K562 (cell line): Measurements from ENCODE around the gene SPIRE1. TPM values are rescaled to one million over a fixed set of nuclear protein-coding genes. Genes with fewer than 3 reads are reported as not detected.

Experiments used
- ATAC-seq: fragments of 200-7000 bp; cut with Tn5 transposase; 3 replicates; pipeline ENCODE4 v1.9.1; 2020; ENCODE audit warnings: moderate library complexity
- BruUV-seq: library from RNA; stranded (reverse); fragments of 400-500 nt; replicated peaks from 2 replicates; lab custom pipeline; 2021; lab: Mats Ljungman, UMichigan
- CTCF ChIA-PET: fragments of 300-600 bp; formaldehyde crosslinking; extraction: SDS; loops from one replicate; lab custom pipeline; 2021; ENCODE audit warnings: low intra/inter-chr PET ratio; lab: Yijun Ruan, JAX
- POLR2A ChIA-PET: fragments of 300-600, 350-650 bp; sonication (Branson Sonifier 250); formaldehyde crosslinking; extraction: SDS; loops from one replicate; lab custom pipeline; 2021; ENCODE audit warnings: antibody characterized with exemption, inconsistent platforms; lab: Yijun Ruan, JAX
- DNase-seq, 4 experiments: peaks; one replicate each; pipeline versions ENCODE4 v3.0.0 to v3.0.0-alpha.2; 2011 to 2018; ENCODE audit warnings: low spot score in 3 of 4, mixed read lengths in 3 of 4; ENCODE audit errors: extremely low read depth in 1 of 4
- FAIRE-seq: peaks from 2 replicates; lab custom pipeline; 2011; peaks lifted over from hg19 to GRCh38; lab: Jason Lieb, UNC
- H2AFZ ChIP-seq: 2 replicates; pipeline ENCODE4 v1.6.0; 2011; ENCODE audit warnings: low read depth, low read length, control low read depth, inconsistent platforms
- H3K27ac ChIP-seq: fragments of 200-600 bp; 3 replicates; pipeline ENCODE4 v1.8.0; 2011; ENCODE audit warnings: low read depth, mild to moderate bottlenecking, control low read depth, inconsistent platforms, low read length, moderate library complexity, mixed read lengths; ENCODE audit errors: extremely low read depth
- H3K27me3 ChIP-seq, 2 experiments: fragments of 300-600 bp in 1 of 2; 2 replicates in 1 of 2; 3 replicates in 1 of 2; pipeline versions ENCODE4 v1.6.0 to v1.8.0; 2011; ENCODE audit warnings: inconsistent platforms in 2 of 2, low read length in 2 of 2, mild to moderate bottlenecking in 1 of 2, mixed read lengths in 1 of 2, moderate library complexity in 1 of 2; ENCODE audit not compliant: control insufficient read depth in 2 of 2, insufficient read depth in 2 of 2
- H3K36me3 ChIP-seq: fragments of 300-600 bp; 3 replicates; pipeline ENCODE4 v1.8.0; 2011; ENCODE audit warnings: mild to moderate bottlenecking, low read length, inconsistent platforms; ENCODE audit not compliant: control insufficient read depth, insufficient read depth
- H3K4me1 ChIP-seq, 2 experiments: fragments of 200-600 bp in 1 of 2; replicated peaks in 1 of 2; 2 replicates in 1 of 2; 3 replicates in 1 of 2; pipeline versions ENCODE4 v1.5.1 to v1.8.0; 2011; ENCODE audit warnings: inconsistent platforms in 2 of 2, low read length in 2 of 2, mild to moderate bottlenecking in 1 of 2, mixed read lengths in 1 of 2, moderate library complexity in 1 of 2; ENCODE audit not compliant: control insufficient read depth in 2 of 2, insufficient read depth in 2 of 2
- H3K4me2 ChIP-seq: 2 replicates; pipeline ENCODE4 v1.6.1; 2011; ENCODE audit warnings: low read length, control low read depth, inconsistent platforms, mixed read lengths; ENCODE audit not compliant: insufficient read depth
- H3K4me3 ChIP-seq: fragments of 200-600 bp; sonication (generic), shearing (Covaris generic); 2 replicates; pipeline ENCODE4 v1.5.1; 2016; ENCODE audit warnings: control low read depth, inconsistent platforms
- H3K79me2 ChIP-seq: fragments of 200-600 bp; 3 replicates; pipeline ENCODE4 v1.8.0; 2011; ENCODE audit warnings: low read length, inconsistent platforms; ENCODE audit not compliant: control insufficient read depth, insufficient read depth
- H3K9ac ChIP-seq, 2 experiments: 2 replicates each; pipeline versions ENCODE4 v1.6.0 to v1.6.1; 2011; ENCODE audit warnings: low read depth in 2 of 2, low read length in 2 of 2, control low read depth in 1 of 2, inconsistent platforms in 1 of 2, mild to moderate bottlenecking in 1 of 2, mixed read lengths in 1 of 2; ENCODE audit not compliant: insufficient read depth in 1 of 2
- H3K9me1 ChIP-seq: one replicate; pipeline ENCODE4 v1.6.0; 2011; ENCODE audit warnings: inconsistent platforms, mild to moderate bottlenecking, low read length, moderate library complexity; ENCODE audit not compliant: control insufficient read depth, insufficient read depth
- H3K9me3 ChIP-seq: replicated peaks from 2 replicates; pipeline ENCODE4 v1.5.1; 2011; ENCODE audit warnings: low read depth, low read length, inconsistent platforms; ENCODE audit not compliant: control insufficient read depth, insufficient read depth
- H4K20me1 ChIP-seq: replicated peaks from 2 replicates; pipeline ENCODE4 v1.6.1; 2011; ENCODE audit warnings: low read length, inconsistent platforms, mixed read lengths; ENCODE audit not compliant: control insufficient read depth, insufficient read depth
- BRF2 ChIP-seq: IDR thresholded peaks from 3 replicates; pipeline ENCODE4 v1.6.1; 2011; ENCODE audit warnings: borderline replicate concordance, mild to moderate bottlenecking; ENCODE audit not compliant: insufficient read length, insufficient read depth
- POLR2G ChIP-seq: fragments of 200-400 bp; formaldehyde crosslinking; IDR thresholded peaks from 2 replicates; pipeline ENCODE4 v1.6.1; 2017; ENCODE audit warnings: low read depth, mild to moderate bottlenecking, antibody characterized with exemption, low read length, moderate library complexity
- WGBS: fragments of 100-300 bp; shearing (Covaris generic); methylation state at CpG from one replicate; pipeline ENCODE4 v1.1.6; 2016; ENCODE audit warnings: low coverage, mixed read lengths; ENCODE audit not compliant: insufficient coverage; ENCODE audit errors: missing lambda C conversion rate; 5-methylcytosine and 5-hydroxymethylcytosine counted together
- in situ Hi-C: fragments of 300-500 bp; cut with MboI; formaldehyde crosslinking; loops from 4 replicates; pipeline ENCODE4 v1.15.0; 2018; ENCODE audit warnings: inconsistent platforms, mixed read lengths
- intact Hi-C: fragments of 100-400 bp; cut with micrococcal nuclease; formaldehyde crosslinking; loops from 2 replicates; pipeline ENCODE4 v1.14.2; 2022
- polyA plus RNA-seq, 8 experiments: library from polyadenylated mRNA; depleted of rRNA in 4 of 8; stranded (reverse) in 5 of 8; unstranded in 3 of 8; fragments of >200 nt; fragmentation: Nextera tagmentation in 2 of 8; fragmentation: Illumina TruSeq in 1 of 8; extraction: Ambion mirVana in 2 of 8; extraction: Trizol in 1 of 8; gene quantifications; 2 replicates each; pipeline versions ENCODE4 v1.2.1 to v1.2.3, GENCODE V29; 2011 to 2014; ENCODE audit warnings: inconsistent platforms in 1 of 8, missing spikeins in 1 of 8
- total RNA-seq, 7 experiments: library from RNA; depleted of rRNA in 6 of 7; stranded (reverse); fragments of >200 nt in 6 of 7; fragmentation: Illumina TruSeq in 2 of 7; extraction: Trizol in 2 of 7; gene quantifications; 2 replicates each; pipeline versions ENCODE4 v1.2.1 to v1.2.3, GENCODE V29; 2011 to 2021; ENCODE audit warnings: low replicate concordance in 1 of 7

Gene SPIRE1
- total and polyA plus RNA-seq, 9 of the 15 experiments (the other 6 are each of a cell fraction or from before 2014, with no cell fraction given) = 2.9 to 14.0 (median 10.2) TPM

DNA sequence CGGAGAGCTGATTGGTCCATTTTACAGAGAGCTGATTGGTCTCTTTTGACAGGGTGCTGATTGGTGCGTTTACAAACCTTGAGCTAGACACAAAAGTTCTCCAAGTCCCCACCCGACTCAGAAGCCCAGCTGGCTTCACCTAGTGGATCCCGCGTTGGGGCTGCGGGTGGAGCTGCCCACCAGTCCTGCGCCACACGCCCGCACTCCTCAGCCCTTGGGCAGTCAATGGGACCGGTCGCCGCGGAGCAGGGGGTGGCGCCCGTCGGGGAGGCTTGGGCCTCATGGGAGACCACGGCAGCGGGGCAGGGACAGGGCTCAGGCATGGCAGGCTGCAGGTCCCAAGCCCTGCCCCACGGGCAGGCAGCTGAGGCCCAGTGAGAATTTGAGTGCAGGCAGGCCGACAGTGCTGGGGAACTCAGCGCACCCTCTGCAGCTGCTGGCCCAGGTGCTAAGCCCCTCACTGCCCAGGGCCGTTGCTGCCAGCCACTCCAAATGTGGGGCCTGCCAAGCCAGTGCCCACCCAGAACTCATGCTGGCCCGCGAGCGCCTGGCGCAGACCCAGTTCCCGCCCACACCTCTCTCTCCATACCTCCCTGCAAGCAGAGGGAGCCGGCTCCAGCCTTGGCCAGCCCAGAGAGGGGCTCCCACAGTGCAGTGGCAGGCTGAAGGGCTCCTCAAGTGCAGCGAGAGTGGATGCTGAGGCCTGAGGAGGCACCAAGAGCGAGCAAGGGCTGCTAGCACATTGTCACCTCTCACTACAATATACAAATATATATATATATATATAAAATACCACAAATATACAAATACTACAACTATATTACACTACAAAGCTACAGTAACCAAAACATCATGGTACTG is 100.7 kb downstream of the SPIRE1 start:
- WGBS = 81% methylated on average over 19 of the region's 30 CpGs
- Histone ChIP-seq H3K27ac (no peak overlapping the region), H4K20me1 (no peaks in the 10 kb centered on the region)
- no peak for DNase-seq
- CTCF ChIA-PET = no interaction called here
- in situ Hi-C loops = no loop called here
- peak; percentile 12; the same call in 1 of the 2 replicates for TF ChIP-seq POLR2G
- no peak for TF ChIP-seq BRF2
- TF ChIP-seq, all 486 proteins: peak for 1
- no peaks in the 10 kb centered on the region for H3K4me1 ChIP-seq
- no peak overlapping the region for H3K4me2 ChIP-seq
- POLR2A ChIA-PET = no interaction called here
- H3K9me1 ChIP-seq = no peaks in the 10 kb centered on the region
- no peaks in the 10 kb centered on the region for H3K36me3 ChIP-seq
- H3K27me3 ChIP-seq = no peaks in the 10 kb centered on the region
- no peak for ATAC-seq
- no peak overlapping the region for H3K4me3 ChIP-seq
- no peaks in the 10 kb centered on the region for H3K79me2 ChIP-seq
- intact Hi-C loops = no loop called here
- no peak overlapping the region for H3K9ac ChIP-seq
- no peak for FAIRE-seq
- H2AFZ ChIP-seq = no peak overlapping the region
- peaks cover 4% of the 10 kb centered on the region; the same call in 1 of the 2 replicates for H3K9me3 ChIP-seq
- no TSS peak for BruUV-seq
